IPS-NIHi7 (cell line): Measurements from ENCODE around the gene DNAH10.

Source experiments
- DNase-seq: peaks from one replicate; pipeline ENCODE4 v3.0.0; 2012; ENCODE audit warnings: mixed read lengths; ENCODE audit errors: extremely low spot score

DNAH10 gene

DNA sequence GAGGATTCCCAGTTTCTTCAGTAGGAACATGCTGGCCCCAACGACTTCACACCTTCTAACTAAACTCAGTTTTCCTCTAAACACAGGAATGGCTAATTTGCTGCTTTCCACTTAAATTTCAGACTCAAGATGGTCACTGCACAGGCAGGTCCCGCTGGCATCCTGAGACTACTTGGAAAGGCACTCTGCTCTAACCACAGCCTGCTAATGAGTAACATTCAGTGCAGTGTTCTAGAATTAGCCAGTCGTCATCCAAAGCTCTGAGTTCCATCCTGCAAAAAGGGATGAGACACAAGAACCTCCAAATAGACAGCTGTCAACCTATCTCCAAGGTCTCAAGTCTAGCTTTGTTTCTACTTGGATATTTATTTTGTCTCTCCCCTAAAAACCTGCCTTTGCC lies 204.5 kb downstream of the DNAH10 start:
- no peak for DNase-seq

DNA sequence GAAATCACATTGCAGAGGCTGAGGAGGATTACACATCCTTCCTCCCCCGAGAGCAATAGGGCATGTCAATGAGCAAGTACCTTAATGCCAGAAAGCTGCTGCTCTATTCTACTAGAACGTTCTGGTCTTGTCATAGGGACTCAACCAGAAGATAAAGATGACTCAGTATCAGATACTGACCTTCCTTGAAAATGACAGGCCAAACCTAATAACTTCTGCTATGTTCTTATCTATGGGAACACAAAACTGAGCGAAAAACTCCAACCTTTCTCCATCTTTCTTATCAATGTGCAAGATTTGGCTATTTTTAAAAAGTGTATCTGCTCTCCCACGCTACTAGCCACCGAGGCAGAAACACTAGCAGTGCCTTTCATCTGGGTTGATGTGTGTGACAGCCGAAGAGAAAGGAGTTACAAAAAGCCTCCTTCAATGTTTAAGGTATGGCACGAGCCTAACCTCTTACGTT lies 205.1 kb downstream of the DNAH10 start:
- DNase-seq, result no peak

DNA sequence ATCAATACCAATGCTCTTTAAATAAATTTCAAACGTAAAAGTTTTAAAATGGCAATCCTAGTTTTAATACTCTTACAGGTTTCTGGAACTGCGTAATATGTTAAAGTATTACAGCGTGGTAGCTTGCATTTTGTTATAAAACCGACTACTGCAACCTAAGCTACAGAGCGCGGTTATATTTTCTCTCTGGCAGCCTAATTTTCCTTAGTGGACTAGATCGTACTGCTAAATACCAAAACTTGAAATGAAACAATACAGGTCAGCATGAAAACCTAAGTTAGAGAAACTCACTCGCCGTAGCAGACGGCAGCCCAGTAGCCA lies 209.3 kb downstream of the DNAH10 start:
- DNase-seq, result no peak

DNA sequence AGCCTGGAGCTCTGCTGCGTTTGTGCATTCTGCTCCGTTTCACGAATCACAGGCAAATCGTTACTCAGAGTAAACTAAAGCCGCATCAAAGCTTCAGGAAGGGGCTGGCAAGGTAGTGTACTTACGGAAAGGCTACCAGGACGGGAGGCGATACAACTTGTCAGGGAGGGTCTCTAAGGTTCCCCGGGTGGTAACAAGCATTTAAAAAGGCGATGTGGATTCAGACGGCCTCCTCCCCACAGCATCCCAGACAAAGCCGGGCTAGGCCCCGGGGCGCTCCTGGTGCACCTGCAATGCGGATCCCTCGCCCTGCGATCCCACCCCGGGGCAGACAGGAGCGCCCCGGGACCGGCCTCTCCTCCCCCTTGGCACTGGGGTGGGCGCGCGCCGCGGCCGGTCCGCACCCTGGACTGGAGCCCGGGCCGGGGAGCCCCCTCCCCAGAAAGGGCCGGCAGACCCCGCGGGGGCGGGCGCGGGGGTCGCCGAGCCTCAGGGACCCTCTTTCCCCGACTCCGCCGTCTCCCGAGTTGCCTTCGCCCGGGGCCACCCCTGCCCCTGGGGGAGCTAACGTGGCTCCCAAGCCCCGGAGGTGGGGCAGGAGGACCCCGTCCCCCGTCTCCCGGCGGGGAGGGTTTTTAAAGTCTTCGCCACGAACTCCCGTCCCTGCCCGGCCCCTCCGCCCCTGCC lies 209.8 kb downstream of the DNAH10 start:
- peak; percentile 77 for DNase-seq

DNA sequence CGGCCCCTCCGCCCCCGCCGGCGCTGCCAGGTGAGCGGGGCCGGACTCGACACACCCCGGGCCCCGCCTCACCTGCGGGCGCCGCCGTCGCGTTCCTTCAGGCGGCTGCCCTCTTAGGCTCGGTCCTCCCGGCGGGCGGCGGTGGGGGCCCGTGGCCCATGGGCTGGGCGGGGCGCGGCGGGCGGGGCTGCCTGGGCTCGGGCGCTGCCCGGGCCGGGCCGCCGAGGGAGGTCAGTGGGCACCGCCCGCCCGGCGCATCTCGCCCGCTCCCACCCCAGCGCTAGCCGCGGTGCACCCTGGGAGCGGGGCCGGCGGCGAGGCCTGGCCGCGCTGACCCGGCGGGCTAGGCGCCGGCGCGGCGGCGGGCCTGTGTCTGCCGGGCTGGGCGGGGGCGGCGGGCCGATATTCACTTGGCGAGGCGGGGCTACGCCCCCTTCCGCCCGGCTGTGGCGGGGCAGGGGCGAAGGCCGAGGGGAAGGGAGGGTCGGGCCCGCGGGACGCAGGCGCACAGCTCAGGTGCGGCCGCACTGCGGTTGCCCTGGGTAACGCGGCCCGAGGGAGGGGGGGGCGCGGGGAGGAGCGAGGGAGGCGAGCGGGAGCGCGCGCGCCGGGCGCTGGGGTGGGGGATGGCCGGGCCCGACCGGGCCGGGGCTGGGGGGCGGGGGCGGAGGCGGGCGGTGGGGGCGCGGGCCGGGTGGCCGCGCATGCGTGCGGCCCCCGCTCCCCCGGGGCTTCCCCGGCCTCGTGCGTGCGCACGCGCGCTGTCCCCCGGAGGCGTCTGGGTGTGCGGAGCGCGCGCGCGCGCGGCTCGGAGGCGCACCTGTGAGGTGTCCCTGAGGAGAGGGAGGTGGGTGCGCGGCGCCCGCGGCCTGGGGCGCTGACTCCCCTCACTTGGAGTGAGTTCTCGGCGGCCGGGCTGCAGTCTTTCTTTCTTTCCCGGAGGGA lies 210.6 kb downstream of the DNAH10 start, which contains the start of the genes CCDC92 and ZNF664:
Gene CCDC92 (minus strand): TSS at position 375 of the 945 bp plus-strand sequence. CDS start 28,526 bp downstream, outside the sequence.
Gene ZNF664 (plus strand): TSS at position 759 of the 945 bp plus-strand sequence. CDS start 38,930 bp downstream, outside the sequence.
- peak; percentile 93 for DNase-seq

DNA sequence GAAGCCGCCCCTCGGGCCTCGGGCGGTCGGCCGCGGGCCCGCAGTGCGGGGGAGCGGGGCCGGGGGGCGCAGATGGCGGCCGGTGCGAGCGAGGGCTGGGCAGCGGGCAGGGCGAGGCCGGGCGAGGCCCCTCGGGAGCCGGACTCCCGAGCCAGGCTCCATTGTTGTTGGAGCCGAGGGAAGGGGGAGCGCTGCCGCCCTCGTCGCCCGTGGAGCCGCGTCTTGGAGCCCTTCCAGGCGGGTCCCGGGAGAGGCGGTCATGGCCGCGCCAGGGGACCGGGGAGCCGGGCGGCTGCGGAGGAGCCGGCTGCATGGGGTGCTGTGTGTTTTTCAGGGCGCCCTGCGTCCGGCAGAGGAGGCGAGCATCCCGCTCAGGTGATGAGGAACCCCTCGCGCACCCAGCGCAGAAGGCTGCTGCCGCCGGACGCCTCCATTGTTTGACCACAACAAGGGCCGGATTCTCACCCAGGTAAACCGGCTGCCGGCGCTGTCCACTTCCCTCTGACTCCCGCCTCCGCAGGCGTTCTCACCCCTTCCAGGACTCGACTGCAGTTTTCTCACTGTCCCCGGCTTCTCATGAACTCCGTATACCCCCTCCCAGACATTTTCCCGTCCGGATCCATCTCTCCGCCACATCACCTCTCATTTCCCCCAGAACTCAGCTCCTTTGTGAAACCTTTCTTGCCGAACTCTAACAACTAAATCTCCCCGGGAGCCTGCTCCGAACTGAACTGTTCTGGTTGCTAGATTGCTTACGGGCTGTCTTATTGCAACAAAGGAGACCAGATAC lies 211.6 kb downstream of the DNAH10 start:
- DNase-seq, result peak; percentile 46

DNA sequence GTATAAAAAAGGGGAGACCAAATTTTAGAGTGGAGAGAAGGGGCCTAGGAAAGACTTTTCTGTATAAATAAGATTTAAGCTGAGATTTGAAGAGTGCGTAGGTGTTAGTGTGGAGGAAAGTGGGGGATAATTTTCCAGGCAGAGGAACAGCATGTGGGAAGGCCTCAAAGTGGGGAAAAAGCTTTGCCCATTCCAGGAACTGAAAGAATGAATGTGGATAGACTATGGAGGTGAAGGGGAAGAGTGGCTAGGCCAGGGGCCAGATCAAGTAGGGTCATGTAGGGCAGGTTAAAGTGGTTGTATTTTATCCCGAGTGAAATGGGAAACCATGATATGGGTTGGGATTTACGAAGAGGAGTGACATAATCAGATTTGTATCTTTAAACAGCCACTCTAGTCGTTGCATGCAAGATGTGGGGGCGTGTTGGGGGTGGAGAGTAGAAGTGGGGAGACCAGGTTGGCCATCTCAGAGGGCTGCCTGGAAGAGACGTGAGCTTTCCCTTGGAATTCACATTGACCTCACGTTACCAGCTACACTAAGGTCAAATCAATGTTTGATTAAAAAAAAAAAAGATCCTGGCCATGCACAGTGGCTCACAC lies 214.2 kb downstream of the DNAH10 start:
- DNase-seq, result no peak

DNA sequence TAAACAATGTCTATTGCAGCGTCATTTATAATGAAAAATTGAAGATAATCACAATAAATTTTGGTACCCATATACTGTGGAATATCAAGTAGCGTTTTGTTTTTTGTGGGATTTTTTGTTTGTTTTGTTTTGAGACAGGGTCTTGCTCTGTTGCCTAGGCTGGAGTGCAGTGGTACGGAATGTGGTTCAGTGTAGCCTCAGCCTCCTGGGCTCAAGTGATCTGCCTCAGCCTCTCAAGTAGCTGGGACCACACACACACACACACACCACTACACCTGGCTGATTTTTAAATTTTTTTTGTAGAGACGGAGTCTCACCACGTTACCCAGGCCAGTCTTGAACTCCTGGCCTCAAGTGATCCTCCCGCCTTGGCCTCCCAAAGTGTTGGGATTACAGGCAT lies 217.5 kb downstream of the DNAH10 start:
- DNase-seq, result no peak

DNA sequence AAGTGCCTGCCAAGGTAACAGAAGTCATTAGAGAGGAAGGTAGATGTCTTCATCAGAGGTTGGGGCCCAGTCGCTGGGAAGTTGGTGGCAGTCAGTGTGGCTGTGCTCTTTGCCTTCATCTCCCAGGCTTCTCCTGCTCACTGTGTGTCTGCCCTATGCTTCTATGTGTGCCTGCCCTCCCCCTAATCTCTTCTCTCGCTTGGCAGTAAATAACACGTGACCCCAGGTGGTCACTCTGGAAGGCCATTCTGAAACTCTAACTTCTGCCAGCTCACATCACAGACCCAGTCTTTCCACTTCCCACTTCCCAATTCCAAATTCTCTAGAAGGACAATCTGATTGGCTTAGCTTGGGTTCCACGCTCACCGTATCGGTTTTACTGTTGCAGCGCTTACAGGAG lies 220.2 kb downstream of the DNAH10 start:
- no peak for DNase-seq

DNA sequence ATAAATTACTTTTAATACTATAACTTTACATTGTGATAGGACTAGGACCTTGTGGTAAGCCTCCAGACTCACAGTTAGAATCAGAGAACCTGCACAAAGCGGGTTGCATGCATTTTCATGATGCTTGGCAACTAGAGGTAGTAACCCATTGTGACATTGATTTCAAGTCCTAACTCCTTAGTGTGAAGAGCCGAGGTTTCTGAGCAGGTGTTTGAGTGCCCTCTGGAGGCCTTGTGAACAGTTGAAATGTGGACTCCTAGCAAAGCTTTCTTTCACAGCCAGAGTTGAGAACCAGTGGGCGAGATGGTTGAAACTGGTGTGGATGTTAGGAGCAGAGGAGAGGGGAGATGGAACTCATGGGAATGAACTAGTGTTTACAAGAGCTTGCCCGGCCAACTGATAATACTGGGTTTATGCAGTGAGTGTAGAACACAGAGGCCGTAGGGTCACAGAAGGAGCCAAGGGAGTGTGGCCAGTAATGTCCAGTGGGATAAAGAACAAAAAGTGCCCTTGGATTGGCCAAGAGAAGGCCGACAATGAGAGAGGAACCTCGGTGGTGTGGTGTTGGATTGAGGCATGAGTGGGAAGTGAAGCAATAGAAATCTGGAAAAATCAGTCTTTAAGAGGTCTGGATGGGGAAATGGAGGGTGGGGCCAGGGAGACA lies 221.9 kb downstream of the DNAH10 start:
- DNase-seq, result peak; percentile 60

DNA sequence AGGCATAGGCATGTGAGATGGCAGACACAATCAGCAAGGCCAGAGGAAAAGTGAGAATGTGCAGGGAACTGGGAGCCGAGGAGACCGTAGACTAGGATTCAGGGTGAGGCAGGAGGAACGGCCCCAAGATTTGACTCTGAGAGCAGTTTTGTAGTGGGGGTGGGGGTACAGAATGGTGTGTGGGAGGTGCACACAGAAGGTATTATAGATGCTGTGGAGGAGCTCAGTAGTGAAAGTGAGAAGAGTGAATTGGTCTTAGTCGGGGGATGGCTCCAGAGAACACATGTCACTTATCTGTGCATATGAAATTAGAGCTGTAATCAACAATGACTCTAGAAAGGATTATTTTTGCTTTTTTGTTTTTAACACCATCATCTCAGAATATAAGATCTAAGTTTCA lies 222.8 kb downstream of the DNAH10 start:
- no peak for DNase-seq
